K562 (cell line): Measurements from ENCODE around the gene DEF6. TPM values are rescaled to one million over a fixed set of nuclear protein-coding genes. Genes with fewer than 3 reads are reported as not detected.
A peak's percentile ranks its signal among the peaks of the same experiment; 100 is the strongest.

Experiments used
- ATAC-seq: fragments of 200-7000 bp; cut with Tn5 transposase; 3 replicates; pipeline ENCODE4 v1.9.1; 2020; ENCODE audit warnings: moderate library complexity
- BruUV-seq: library from RNA; stranded (reverse); fragments of 400-500 nt; replicated peaks from 2 replicates; lab custom pipeline; 2021; lab: Mats Ljungman, UMichigan
- CTCF ChIA-PET: fragments of 300-600 bp; formaldehyde crosslinking; extraction: SDS; loops from one replicate; lab custom pipeline; 2021; ENCODE audit warnings: low intra/inter-chr PET ratio; lab: Yijun Ruan, JAX
- POLR2A ChIA-PET: fragments of 300-600, 350-650 bp; sonication (Branson Sonifier 250); formaldehyde crosslinking; extraction: SDS; loops from one replicate; lab custom pipeline; 2021; ENCODE audit warnings: antibody characterized with exemption, inconsistent platforms; lab: Yijun Ruan, JAX
- DNase-seq, 4 experiments: peaks; one replicate each; pipeline versions ENCODE4 v3.0.0 to v3.0.0-alpha.2; 2011 to 2018; ENCODE audit warnings: low spot score in 3 of 4, mixed read lengths in 3 of 4; ENCODE audit errors: extremely low read depth in 1 of 4
- FAIRE-seq: peaks from 2 replicates; lab custom pipeline; 2011; peaks lifted over from hg19 to GRCh38; lab: Jason Lieb, UNC
- H2AFZ ChIP-seq: 2 replicates; pipeline ENCODE4 v1.6.0; 2011; ENCODE audit warnings: low read depth, low read length, control low read depth, inconsistent platforms
- H3K27ac ChIP-seq: fragments of 200-600 bp; 3 replicates; pipeline ENCODE4 v1.8.0; 2011; ENCODE audit warnings: low read depth, mild to moderate bottlenecking, control low read depth, inconsistent platforms, low read length, moderate library complexity, mixed read lengths; ENCODE audit errors: extremely low read depth
- H3K27me3 ChIP-seq, 2 experiments: fragments of 300-600 bp in 1 of 2; 2 replicates in 1 of 2; 3 replicates in 1 of 2; pipeline versions ENCODE4 v1.6.0 to v1.8.0; 2011; ENCODE audit warnings: inconsistent platforms in 2 of 2, low read length in 2 of 2, mild to moderate bottlenecking in 1 of 2, mixed read lengths in 1 of 2, moderate library complexity in 1 of 2; ENCODE audit not compliant: control insufficient read depth in 2 of 2, insufficient read depth in 2 of 2
- H3K36me3 ChIP-seq: fragments of 300-600 bp; 3 replicates; pipeline ENCODE4 v1.8.0; 2011; ENCODE audit warnings: mild to moderate bottlenecking, low read length, inconsistent platforms; ENCODE audit not compliant: control insufficient read depth, insufficient read depth
- H3K4me1 ChIP-seq, 2 experiments: fragments of 200-600 bp in 1 of 2; replicated peaks in 1 of 2; 2 replicates in 1 of 2; 3 replicates in 1 of 2; pipeline versions ENCODE4 v1.5.1 to v1.8.0; 2011; ENCODE audit warnings: inconsistent platforms in 2 of 2, low read length in 2 of 2, mild to moderate bottlenecking in 1 of 2, mixed read lengths in 1 of 2, moderate library complexity in 1 of 2; ENCODE audit not compliant: control insufficient read depth in 2 of 2, insufficient read depth in 2 of 2
- H3K4me2 ChIP-seq: 2 replicates; pipeline ENCODE4 v1.6.1; 2011; ENCODE audit warnings: low read length, control low read depth, inconsistent platforms, mixed read lengths; ENCODE audit not compliant: insufficient read depth
- H3K4me3 ChIP-seq: fragments of 200-600 bp; sonication (generic), shearing (Covaris generic); 2 replicates; pipeline ENCODE4 v1.5.1; 2016; ENCODE audit warnings: control low read depth, inconsistent platforms
- H3K79me2 ChIP-seq: fragments of 200-600 bp; 3 replicates; pipeline ENCODE4 v1.8.0; 2011; ENCODE audit warnings: low read length, inconsistent platforms; ENCODE audit not compliant: control insufficient read depth, insufficient read depth
- H3K9ac ChIP-seq, 2 experiments: 2 replicates each; pipeline versions ENCODE4 v1.6.0 to v1.6.1; 2011; ENCODE audit warnings: low read depth in 2 of 2, low read length in 2 of 2, control low read depth in 1 of 2, inconsistent platforms in 1 of 2, mild to moderate bottlenecking in 1 of 2, mixed read lengths in 1 of 2; ENCODE audit not compliant: insufficient read depth in 1 of 2
- H3K9me1 ChIP-seq: one replicate; pipeline ENCODE4 v1.6.0; 2011; ENCODE audit warnings: inconsistent platforms, mild to moderate bottlenecking, low read length, moderate library complexity; ENCODE audit not compliant: control insufficient read depth, insufficient read depth
- H3K9me3 ChIP-seq: replicated peaks from 2 replicates; pipeline ENCODE4 v1.5.1; 2011; ENCODE audit warnings: low read depth, low read length, inconsistent platforms; ENCODE audit not compliant: control insufficient read depth, insufficient read depth
- H4K20me1 ChIP-seq: replicated peaks from 2 replicates; pipeline ENCODE4 v1.6.1; 2011; ENCODE audit warnings: low read length, inconsistent platforms, mixed read lengths; ENCODE audit not compliant: control insufficient read depth, insufficient read depth
- ADNP ChIP-seq: fragments of 200-800 bp; sonication (Bioruptor generic); IDR thresholded peaks from 2 replicates; pipeline ENCODE4 v1.6.1; 2016; ENCODE audit warnings: missing genetic modification characterization, missing compliant biosample characterization
- ARNT ChIP-seq, 2 experiments: fragments of 450-650 bp; IDR thresholded peaks; 2 replicates each; pipeline ENCODE4 v1.6.1; 2016; ENCODE audit warnings: mild to moderate bottlenecking in 1 of 2
- BCOR ChIP-seq: fragments of 450-650 bp; IDR thresholded peaks from 2 replicates; pipeline ENCODE4 v1.6.1; 2016
- CBX1 ChIP-seq: sonication (generic); IDR thresholded peaks from 2 replicates; pipeline ENCODE4 v1.6.1; 2016; ENCODE audit warnings: antibody characterized with exemption, low read depth, mild to moderate bottlenecking
- CHD4 ChIP-seq: fragments of 200-600 bp; sonication (generic); IDR thresholded peaks from 3 replicates; pipeline ENCODE4 v1.6.1; 2012; ENCODE audit warnings: low read depth, mild to moderate bottlenecking, mixed read lengths, low read length, inconsistent platforms; ENCODE audit not compliant: insufficient read depth, insufficient replicate concordance, poor library complexity, severe bottlenecking
- ETV1 ChIP-seq: fragments of 450-650 bp; conservative IDR thresholded peaks from 2 replicates; pipeline ENCODE4 v1.6.1; 2016; ENCODE audit warnings: missing genetic modification characterization, control low read depth, low read depth, missing compliant biosample characterization
- FOSL1 ChIP-seq: fragments of 200-800 bp; sonication (Bioruptor generic); conservative IDR thresholded peaks from 2 replicates; pipeline ENCODE4 v1.6.1; 2016; ENCODE audit warnings: missing genetic modification characterization, missing compliant biosample characterization
- FOXJ3 ChIP-seq: sonication (generic); formaldehyde crosslinking; IDR thresholded peaks from 2 replicates; pipeline ENCODE4 v1.4.0; 2020; ENCODE audit warnings: mild to moderate bottlenecking, missing genetic modification reagents
- GABPB1 ChIP-seq: sonication (generic); formaldehyde crosslinking; IDR thresholded peaks from 2 replicates; pipeline ENCODE4 v1.8.0; 2022; ENCODE audit warnings: mild to moderate bottlenecking, missing genetic modification reagents
- GTF2F1 ChIP-seq: IDR thresholded peaks from 2 replicates; pipeline ENCODE4 v1.6.1; 2011; ENCODE audit warnings: low read depth, low read length, improper control_type of control experiment
- HDAC2 ChIP-seq: fragments of 450-650 bp; IDR thresholded peaks from 2 replicates; pipeline ENCODE4 v1.6.1; 2016; ENCODE audit warnings: mild to moderate bottlenecking
- KAT7 ChIP-seq: sonication (generic); formaldehyde crosslinking; IDR thresholded peaks from 2 replicates; pipeline ENCODE4 v1.8.0; 2022; ENCODE audit warnings: missing genetic modification reagents, mild to moderate bottlenecking, borderline replicate concordance
- KDM1A ChIP-seq, 2 experiments: fragments of 450-650 bp; IDR thresholded peaks; 2 replicates each; pipeline ENCODE4 v1.6.1; 2016; ENCODE audit warnings: mild to moderate bottlenecking in 2 of 2
- RBM25 ChIP-seq: fragments of 200-400 bp; formaldehyde crosslinking; IDR thresholded peaks from 2 replicates; pipeline ENCODE4 v1.6.1; 2018; ENCODE audit warnings: low read length, low read depth, moderate library complexity; ENCODE audit not compliant: severe bottlenecking
- RCOR1 ChIP-seq, 2 experiments: IDR thresholded peaks; 2 replicates each; pipeline ENCODE4 v1.6.1; 2012; ENCODE audit warnings: low read depth in 2 of 2, low read length in 2 of 2, borderline replicate concordance in 1 of 2, improper control_type of control experiment in 1 of 2
- SMARCA5 ChIP-seq: fragments of 450-650 bp; IDR thresholded peaks from 2 replicates; pipeline ENCODE4 v1.6.1; 2016
- TCF3 ChIP-seq: sonication (generic); formaldehyde crosslinking; IDR thresholded peaks from 2 replicates; pipeline ENCODE4 v1.4.0; 2020; ENCODE audit warnings: mild to moderate bottlenecking, missing genetic modification reagents
- TOE1 ChIP-seq, 2 experiments: fragments of 450-650 bp in 1 of 2; sonication (generic) in 1 of 2; formaldehyde crosslinking in 1 of 2; IDR thresholded peaks; 2 replicates each; pipeline versions ENCODE4 v1.7.1 to v1.8.0; 2016 to 2022; ENCODE audit warnings: borderline replicate concordance in 2 of 2, mild to moderate bottlenecking in 2 of 2, antibody characterized with exemption in 1 of 2, inconsistent platforms in 1 of 2, low read depth in 1 of 2, missing genetic modification reagents in 1 of 2, moderate library complexity in 1 of 2
- U2AF2 ChIP-seq: fragments of 200-400 bp; formaldehyde crosslinking; optimal IDR thresholded peaks from 2 replicates; pipeline ENCODE3; 2017; ENCODE audit warnings: low read depth, mild to moderate bottlenecking, low read length
- ZC3H11A ChIP-seq: IDR thresholded peaks from 2 replicates; pipeline ENCODE4 v1.6.1; 2012; ENCODE audit warnings: low read depth, low read length, improper control_type of control experiment
- ZNF253 ChIP-seq: fragments of 250-450 bp; sonication (Bioruptor Pico); conservative IDR thresholded peaks from 2 replicates; pipeline ENCODE4 v1.6.1; 2021; ENCODE audit warnings: mild to moderate bottlenecking
- ZNF512 ChIP-seq: IDR thresholded peaks from 2 replicates; pipeline ENCODE4 v1.6.1; 2016; ENCODE audit warnings: missing genetic modification characterization, missing compliant biosample characterization
- ZSCAN29 ChIP-seq: fragments of 450-650 bp; IDR thresholded peaks from 2 replicates; pipeline ENCODE4 v1.6.1; 2017
- WGBS: fragments of 100-300 bp; shearing (Covaris generic); methylation state at CpG from one replicate; pipeline ENCODE4 v1.1.6; 2016; ENCODE audit warnings: low coverage, mixed read lengths; ENCODE audit not compliant: insufficient coverage; ENCODE audit errors: missing lambda C conversion rate; 5-methylcytosine and 5-hydroxymethylcytosine counted together
- in situ Hi-C: fragments of 300-500 bp; cut with MboI; formaldehyde crosslinking; loops from 4 replicates; pipeline ENCODE4 v1.15.0; 2018; ENCODE audit warnings: inconsistent platforms, mixed read lengths
- intact Hi-C: fragments of 100-400 bp; cut with micrococcal nuclease; formaldehyde crosslinking; loops from 2 replicates; pipeline ENCODE4 v1.14.2; 2022
- polyA plus RNA-seq, 8 experiments: library from polyadenylated mRNA; depleted of rRNA in 4 of 8; stranded (reverse) in 5 of 8; unstranded in 3 of 8; fragments of >200 nt; fragmentation: Nextera tagmentation in 2 of 8; fragmentation: Illumina TruSeq in 1 of 8; extraction: Ambion mirVana in 2 of 8; extraction: Trizol in 1 of 8; gene quantifications; 2 replicates each; pipeline versions ENCODE4 v1.2.1 to v1.2.3, GENCODE V29; 2011 to 2014; ENCODE audit warnings: inconsistent platforms in 1 of 8, missing spikeins in 1 of 8
- total RNA-seq, 7 experiments: library from RNA; depleted of rRNA in 6 of 7; stranded (reverse); fragments of >200 nt in 6 of 7; fragmentation: Illumina TruSeq in 2 of 7; extraction: Trizol in 2 of 7; gene quantifications; 2 replicates each; pipeline versions ENCODE4 v1.2.1 to v1.2.3, GENCODE V29; 2011 to 2021; ENCODE audit warnings: low replicate concordance in 1 of 7

DEF6 gene
- total and polyA plus RNA-seq, 9 of the 15 experiments (the other 6 are each of a cell fraction or from before 2014, with no cell fraction given), result 1.3 to 44.6 (median 22.7) TPM

DNA sequence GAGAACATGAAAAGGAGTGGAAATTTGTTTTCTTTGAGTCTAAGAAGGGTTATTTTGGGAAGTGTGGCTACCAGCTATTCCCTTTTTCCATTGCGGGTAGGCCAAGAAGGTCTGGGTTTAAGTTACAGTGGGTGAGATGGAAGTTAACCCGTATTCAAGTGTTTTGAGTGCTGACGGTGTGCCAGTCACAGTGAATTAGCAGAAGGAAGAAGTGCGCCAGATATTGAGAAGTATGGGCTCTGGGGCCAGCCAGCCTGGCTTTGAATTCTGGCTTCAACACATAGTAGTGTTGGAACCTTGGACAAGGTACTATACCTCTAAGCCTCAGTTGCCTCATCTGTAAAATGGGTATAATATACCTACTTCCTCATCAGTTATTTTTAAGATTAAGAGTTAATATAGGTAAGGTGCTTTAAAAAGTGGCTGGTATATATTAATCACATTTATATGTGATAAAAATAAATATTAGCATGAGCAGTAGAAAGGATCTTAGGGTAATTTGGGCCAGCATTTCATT, 21.8 kb upstream of the DEF6 start:
- WGBS, result 89% methylated on average over 4 of the region's 4 CpGs
- ATAC-seq, result no peak
- no peak for FAIRE-seq
- Histone ChIP-seq H3K9ac (no peak overlapping the region), H3K79me2 (no peaks in the 10 kb centered on the region), H3K4me1 (no peaks in the 10 kb centered on the region; a peak in 1 of 5 replicates), H3K9me1 (peaks cover 3% of the 10 kb centered on the region), H4K20me1 (no peaks in the 10 kb centered on the region), H3K4me3 (no peak overlapping the region), H3K27me3 (no peaks in the 10 kb centered on the region), H3K27ac (no peak overlapping the region), H2AFZ (no peak overlapping the region), H3K36me3 (no peaks in the 10 kb centered on the region), H3K4me2 (no peak overlapping the region), H3K9me3 (no peaks in the 10 kb centered on the region)
- POLR2A ChIA-PET, result interaction anchor here (1.2 to 1.6 kb wide), 2 partner anchors 16 to 45 kb away, joined by 4 read pairs; partner anchors contain the start of gene ZNF76
- intact Hi-C loops (no loop called here), in situ Hi-C loops (no loop called here)
- TF ChIP-seq FOSL1 (tag) (no peak), ADNP (peak; percentile 99), KAT7 (CRISPR knock-in tag) (no peak), TCF3 (CRISPR knock-in tag) (no peak), CBX1 (peak; percentile 86; the same call in 1 of the 2 replicates), HDAC2 (peak; percentile 92), SMARCA5 (peak; percentile 87), GTF2F1 (no peak), CHD4 (peak; percentile 98), GABPB1 (CRISPR knock-in tag) (no peak), ZSCAN29 (no peak), TOE1 (IDR thresholded peaks at IDR 0.05; ENCODE audit: borderline replicate concordance) (no peak), TOE1 (CRISPR knock-in tag; IDR thresholded peaks at IDR 0.05; ENCODE audit: borderline replicate concordance, low read depth) (no peak), BCOR (peak; percentile 98), ZC3H11A (no peak), KDM1A (IDR thresholded peaks at IDR 0.05) (peak; percentile 75 to 86), ZNF253 (CRISPR knock-in tag) (no peak), FOXJ3 (CRISPR knock-in tag) (no peak), RCOR1 (IDR thresholded peaks at IDR 0.05; ENCODE audit: borderline replicate concordance in 1 of 2, low read depth in 2 of 2, low read length in 2 of 2) (peak; percentile 76 to 88), ARNT (IDR thresholded peaks at IDR 0.05) (peak in 1 of 2 experiments; percentile 58; a peak in 1 of 4 replicates), RBM25 (peak; percentile 98), ETV1 (tag) (peak; percentile 21; the same call in 1 of the 2 replicates), ZNF512 (tag) (no peak), U2AF2 (no peak)
- no peak for DNase-seq
- CTCF ChIA-PET, result no interaction called here
- BruUV-seq, result no TSS peak
